ENCODE results near the gene LPCAT1.
"Not testable (repeated sequence)": the region's sequence is repeated elsewhere in the genome, so short reads cannot be mapped to it uniquely, and the experiment has no call there.

Gene LPCAT1

DNA sequence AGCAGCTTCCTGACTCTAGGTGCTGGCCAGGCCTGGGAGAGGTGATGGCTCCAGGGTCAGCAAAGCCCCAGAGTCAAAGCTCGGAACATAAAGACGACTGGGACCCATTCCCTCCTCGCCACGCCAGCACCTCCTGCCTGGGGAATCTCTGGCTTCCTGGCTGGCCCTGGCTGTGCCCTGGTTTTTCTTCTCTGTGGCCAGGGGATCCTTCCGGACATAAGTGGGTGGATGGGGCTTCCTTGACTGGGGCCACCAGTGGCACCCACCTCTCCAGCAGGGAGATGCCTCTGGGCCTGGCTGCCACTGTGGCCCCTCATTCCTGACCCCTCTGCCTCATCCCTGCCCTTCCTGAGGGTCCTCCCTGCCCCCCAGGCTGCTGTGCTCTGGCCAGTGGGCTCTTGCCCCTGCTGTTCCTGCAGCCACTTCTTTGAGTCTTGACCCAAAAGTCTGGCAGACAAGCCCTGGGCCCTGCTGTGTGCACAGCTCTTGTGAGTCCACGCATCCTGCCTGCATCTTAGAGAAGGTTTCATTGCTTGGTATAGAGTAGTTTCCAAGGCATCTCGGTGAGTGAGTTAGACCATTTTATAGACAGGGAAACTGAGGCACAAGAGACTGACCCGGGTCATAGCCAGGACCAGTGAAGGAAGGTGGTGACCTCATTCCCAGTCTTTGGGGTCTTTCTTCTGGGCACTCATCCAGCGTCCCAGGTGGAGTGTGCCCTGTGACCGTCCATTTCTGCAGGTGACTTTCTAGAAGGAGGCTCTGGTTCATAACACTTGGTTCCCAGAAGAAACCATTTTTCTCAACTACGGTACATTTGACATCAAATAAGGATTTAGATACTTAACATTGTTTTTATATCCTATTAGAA is 17.3 kb upstream of the LPCAT1 start:
- DNase-seq: no peak

DNA sequence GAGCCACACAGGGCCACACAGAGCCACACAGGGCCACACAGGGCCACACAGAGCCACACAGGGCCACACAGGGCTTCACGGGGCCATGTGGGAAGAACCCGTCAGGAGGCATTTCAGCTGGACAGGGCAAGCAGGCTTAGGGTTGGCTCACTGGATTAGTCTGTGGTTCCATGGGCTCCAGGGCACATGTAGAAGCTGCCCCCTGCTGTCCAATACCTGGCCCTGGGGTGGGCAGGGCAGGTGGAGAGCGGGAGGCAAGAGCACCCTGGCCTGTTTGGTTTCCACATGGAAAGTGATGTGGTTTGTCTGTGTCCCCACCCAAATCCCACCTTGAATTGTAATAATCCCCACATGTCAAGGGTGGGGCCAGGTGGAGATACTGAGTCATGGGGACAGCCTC is 16.4 kb upstream of the LPCAT1 start:
- DNase-seq: no peak

DNA sequence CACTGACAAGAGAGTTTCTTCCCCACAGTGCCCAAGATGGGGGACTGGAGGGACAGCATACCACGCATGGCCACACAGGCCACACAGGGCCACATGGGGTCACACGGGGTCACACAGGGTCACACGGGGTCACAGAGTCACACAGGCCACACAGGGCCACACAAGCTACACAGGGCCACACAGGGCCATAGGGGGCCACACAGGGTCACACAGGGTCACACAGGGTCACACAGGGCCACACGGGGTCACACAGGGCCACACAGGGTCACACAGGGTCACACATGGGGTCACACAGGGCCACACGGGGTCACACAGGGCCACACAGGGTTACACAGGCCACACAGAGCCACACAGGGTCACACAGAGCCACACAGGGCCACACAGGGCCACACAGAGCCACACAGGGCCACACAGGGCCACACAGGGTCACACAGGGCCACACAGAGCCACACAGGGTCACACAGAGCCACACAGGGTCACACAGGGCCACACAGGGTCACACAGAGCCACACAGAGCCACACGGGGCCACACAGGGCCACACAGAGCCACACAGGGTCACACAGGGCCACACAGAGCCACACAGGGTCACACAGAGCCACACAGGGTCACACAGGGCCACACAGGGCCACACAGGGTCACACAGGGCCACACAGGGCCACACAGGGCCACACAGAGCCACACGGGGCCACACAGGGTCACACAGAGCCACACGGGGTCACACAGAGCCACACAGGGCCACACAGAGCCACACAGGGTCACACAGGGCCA is 15.8 kb upstream of the LPCAT1 start:
- not testable (repeated sequence) for DNase-seq

DNA sequence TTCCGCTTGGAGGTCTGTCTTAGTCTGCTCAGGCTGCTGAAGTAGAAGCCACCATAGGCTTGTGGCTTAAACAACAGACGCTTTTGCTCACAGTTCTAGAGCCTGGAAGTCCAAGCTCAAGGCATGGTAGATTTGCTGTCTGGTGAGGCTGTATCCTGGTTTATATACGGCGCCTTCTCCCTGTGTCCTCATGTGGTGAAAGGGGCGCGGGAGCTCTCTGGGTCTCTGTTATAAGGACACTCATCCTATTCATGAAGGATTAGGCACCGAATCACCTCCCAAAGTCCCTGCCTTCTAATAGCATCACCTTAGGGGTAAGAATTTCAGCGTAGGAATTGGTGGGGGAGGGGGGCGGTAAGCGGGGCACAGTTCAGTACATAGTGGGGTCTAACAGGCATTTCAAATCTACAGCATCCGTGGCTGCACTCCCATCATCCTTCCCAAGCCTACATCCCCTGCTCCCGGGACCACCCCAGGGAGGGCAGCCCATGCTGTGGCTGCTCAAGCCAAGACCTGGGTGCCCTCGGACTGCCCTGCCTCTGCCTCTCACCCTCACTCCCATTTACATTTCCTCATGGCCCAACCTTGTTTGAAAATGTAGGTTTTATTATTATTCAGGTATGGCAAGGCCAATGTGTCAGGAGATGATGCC is 15.1 kb upstream of the LPCAT1 start:
- DNase-seq: no peak

DNA sequence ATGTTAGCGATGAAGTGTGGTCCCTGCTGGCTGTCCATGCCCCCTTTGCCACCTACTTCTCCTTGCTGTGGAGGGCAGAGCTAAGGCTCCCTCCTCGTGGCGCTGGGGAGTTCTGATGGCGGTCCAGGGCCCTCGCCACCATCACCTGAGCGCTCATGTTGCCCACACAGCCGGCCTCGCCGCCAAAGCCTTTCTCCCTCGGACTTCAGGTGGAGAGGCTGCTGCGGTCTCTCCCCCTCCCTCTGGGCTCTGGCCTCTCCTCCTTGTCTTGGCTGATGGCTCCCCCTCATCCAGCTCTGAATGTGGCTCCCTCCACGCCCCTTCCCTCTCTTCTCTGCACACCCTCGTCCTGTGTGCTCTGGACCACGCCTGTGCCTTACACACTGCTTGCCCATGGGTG is 14.5 kb upstream of the LPCAT1 start:
- DNase-seq: no peak

DNA sequence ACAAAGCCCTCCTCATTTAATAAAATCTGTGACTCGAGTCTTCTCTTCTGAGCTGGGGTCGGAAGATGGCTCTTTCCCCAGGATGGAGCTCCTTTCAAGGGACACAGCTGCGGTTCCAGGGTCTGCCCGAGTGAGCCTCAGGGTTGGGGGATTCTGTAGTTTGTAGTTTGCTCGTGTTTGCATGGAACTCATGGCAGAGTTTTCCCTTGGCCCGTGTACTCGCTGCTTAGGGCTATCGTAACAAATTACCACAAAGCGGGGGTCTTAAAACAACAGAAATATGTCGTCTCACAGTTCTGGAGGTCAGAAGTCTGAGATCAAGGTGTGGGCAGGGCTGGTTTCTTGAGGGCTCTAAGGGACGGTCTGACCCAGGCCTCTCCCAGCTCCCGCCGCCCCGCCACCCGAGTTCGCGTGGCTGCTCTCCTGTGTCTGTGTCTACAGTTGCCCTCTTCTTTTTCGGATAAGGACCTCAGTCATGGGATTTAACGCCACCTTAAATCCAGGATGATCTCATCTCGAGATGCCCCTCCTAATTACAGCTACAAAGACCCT is 13.9 kb upstream of the LPCAT1 start:
- DNase-seq: no peak

DNA sequence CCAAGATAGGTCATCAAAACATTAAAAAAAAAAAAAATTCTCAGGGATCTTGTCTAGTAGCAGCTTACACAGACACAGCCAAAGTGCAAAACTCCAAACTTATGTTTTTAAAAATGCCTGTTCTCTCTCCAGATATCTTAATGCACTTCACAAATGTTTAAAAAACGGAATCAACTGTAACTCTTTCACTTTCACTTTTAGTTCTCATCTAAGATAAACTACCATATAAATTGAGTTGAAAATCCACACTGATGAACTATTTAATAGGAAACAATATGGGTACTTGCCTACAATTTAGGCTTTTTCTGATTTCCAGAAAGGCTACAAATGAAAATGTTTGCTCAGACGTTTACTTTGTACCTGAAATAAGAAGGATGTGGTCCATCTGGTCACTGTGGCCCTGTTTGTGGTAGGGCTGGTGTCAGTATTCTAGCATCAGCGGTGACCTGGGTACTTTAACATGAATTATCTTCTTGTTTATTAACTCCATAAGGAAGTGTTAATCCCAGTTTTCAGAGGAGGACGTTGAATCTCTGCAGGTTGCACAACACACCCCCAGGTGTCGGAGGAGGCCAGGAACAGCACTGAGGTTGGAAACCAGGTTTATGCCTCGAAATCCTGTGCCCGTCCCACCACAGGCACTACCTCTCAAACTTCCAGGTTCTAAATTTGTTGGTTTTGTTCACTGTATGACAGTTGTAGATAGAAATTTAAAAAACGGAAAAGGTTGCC is 13.3 kb upstream of the LPCAT1 start:
- no peak for DNase-seq

DNA sequence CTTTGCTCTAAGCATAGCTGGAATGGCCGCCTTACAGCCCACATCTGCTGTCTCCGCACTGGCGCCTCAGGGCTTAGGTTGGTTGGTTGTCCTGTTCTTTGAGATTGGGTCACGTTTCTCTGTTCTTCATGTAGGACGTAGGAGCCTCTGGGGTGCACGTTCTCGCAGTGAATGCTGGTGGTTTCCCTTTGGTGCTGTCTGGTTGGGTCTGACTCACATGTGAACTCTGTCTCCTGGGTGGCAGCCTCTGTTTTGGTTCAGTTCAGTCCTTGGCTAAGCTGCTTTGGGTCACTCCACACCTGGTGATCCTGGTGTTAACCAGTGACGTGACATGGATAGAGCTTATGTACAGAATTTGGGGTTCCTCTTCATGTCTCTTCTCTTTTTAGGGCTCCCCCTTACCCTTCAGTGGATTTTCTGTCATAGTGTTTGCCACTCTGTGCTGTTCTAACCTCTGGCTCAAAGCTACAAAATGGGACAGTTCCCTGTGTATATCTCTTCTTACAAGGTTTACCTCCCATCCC is 12.6 kb upstream of the LPCAT1 start:
- peak; percentile 11 for DNase-seq

DNA sequence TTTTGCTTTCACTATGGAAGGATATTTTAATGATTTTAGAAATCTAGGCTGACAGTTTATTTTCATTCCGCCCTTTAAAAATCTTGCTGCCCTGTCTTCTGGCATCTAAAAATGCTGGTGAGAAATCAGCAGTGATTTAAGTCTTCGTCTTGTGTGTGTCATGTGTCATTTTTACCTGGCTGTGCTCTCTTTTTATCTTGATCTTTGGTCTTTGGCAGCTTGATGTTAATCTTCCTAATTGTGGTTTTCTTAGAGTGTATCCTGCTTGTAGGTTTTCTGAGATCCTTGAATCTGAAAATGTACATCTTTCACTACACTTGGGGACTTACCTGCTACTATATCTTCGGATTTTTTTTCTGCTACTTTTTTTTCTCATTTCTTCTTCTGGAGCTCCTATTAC is 11.9 kb upstream of the LPCAT1 start:
- no peak for DNase-seq

DNA sequence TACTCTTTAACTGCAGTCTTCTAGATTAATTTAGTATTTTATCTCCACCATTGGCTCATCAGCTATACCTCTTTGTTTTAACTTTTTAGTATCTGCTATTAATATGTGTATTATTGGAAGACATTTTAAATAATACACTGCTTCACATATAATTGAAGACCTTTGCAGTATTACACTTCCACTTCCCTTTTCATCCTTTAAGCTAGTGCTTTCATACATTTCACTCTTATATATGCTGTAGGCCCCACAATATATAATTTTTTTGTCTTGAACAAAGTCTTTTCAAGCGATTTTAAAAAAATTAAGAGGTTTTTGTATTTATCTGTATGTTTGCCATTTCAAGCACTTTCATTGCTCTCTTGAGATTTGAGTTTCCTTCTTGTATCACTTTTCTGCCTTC is 8.6 kb upstream of the LPCAT1 start:
- DNase-seq: no peak

DNA sequence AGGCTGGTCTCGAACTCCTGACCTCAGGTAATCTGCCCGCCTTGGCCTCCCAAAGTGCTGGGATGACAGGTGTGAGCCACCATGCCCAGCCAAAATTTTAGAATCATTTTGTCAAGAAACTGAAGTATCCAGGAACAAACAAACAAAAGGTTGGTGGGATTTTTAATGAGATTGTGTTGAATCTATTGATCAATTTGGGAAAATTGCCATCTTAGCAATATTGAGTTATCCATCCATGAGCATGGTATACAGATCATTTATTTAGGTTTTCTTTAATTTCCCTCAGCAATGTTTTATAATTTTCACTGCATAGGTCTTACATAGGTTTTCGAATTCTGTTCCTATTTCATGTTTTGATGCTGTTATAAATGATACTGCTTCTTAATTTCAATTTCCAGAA is 5.7 kb upstream of the LPCAT1 start:
- DNase-seq: no peak

DNA sequence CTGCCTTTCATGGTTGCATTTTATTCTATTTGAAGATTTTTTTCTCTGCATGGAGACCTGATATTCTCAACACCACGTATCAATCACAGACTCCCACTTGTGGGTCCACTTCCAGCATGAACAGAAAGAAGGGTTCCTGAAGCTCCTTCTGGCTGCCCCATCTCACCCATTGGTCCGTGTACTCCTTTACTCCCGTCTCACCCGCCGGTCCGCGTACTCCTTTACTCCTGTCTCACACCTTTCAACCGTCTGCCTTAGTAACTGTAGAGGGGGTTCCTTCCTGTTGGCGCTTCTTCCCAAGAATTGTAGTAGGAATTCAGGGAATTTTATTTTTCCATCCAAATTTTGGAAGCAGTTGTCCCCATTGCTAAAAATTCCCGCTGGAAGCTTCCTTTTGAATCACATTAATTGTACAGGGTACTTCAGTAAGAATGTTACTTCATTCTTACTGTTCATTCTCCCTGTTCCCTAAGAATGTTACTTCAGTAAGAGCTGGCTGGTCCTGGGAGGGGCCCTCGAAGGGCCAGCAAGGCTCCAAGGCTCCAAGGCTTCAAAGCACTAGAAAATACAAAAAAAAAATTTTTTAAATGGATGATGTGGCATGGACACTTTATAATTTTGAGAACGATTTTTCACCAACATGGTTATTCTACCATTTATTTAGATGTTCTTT is 3.9 kb upstream of the LPCAT1 start:
- DNase-seq: no peak

DNA sequence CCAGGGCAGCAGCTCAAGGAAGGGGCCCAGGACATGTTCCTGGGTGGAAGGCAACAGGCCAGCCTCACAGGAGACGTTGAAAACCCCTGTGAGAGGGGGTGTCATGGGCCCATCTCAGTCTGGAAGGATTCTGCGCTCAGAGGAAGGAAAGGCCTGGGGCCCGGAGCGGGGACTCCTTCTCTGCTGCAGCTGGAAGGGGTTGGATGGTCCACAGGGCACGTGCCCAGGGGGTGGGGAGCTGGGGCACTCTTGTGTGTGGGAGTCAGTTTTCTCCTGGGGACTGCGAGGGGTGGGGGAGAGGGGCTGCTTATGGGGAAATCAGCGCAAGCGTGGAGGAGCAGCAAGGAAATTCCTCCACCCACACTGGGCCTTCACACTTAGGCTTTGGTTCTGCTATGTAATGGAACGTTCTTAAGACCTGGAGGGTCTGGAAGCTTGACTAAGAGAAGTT is 2.9 kb upstream of the LPCAT1 start:
- DNase-seq: no peak

DNA sequence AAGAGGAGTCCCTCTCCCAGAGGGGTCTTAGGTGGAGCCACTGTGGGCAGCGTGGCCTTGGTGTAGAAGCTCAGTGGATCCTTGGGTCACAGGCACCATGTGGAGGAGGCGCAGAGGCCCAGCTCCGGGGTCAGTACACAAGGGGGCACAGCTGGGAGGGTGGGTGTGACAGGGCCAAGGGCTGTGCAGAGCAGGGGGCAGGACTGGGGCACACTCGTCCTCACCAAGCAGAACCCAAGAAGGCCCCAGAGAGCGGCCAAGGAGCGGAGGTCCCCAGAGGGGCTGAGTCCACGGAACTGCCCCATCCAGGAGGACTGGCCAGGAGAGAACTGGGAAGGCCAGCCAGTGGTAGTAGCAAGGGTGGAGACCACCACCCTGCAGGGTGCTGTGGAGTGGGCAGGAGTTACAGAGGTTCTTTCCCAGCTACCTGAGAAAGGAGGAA is 2.5 kb upstream of the LPCAT1 start:
- DNase-seq: no peak

DNA sequence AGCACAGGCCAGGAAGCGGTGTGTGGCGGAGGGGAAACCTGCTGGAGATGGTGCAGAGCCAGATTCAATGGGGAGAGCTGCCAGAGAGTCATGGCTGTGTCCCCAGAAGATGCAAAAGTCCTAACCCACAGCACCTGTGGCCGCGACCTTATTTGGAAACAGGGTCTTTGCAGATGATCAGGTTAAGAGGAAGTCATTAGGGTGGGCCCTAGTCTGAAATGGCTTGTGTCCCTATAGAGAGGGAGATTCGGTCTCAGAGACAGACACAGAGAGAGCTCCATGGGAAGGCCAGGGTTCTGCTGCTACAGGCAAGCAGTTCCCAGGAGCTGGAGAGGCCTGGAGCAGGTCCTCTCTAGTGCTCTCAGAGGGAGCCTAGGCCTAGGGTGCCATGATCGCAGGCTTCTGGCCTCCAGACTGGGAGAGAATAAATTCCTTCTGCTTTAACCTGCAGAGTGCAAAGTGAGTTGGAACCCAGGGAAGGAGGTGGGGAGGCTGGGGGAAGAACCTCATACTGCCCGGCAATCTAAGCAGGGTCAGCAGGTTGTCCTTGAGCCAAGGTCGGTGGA is 1.9 kb upstream of the LPCAT1 start:
- DNase-seq: no peak

DNA sequence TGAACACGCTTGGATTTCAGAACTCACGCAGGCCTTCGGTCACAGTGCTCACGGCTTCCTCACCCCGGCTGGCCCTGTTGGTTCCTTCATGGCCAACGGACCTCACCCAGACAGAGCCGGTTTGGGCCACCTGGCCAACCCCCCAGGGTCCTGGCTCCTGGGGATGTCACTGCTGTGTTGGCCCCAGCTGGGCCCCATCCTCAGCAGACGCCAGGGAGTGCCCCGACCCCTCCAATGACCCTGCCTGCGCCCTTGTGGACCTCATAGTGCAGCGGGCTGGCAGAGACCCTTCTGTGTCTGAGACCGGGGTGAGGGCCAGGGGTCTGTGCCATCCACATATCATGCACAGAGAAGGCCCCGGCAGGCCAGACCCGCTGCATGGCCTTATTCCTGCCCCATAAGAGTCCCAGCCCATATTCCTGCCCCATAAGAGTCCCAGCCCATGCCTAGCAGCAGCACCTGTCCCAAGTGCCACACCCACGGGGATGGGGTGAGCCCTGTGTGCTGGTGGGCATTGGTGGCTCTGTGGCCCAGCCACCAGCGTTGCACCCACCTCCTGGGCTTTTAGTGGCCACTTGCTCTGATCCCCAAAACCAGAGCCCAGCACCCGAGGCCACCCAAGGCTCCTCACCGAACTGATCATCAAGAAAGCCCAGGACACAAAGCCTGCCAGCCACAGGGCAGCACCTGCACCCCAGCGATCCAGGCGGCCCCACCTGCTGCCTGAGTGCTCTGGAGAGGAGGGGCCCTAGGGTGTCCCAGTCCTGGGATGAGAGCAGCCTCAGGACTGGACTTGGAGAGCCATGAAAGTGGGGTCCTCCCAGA is 1.3 kb upstream of the LPCAT1 start:
- no peak for DNase-seq

DNA sequence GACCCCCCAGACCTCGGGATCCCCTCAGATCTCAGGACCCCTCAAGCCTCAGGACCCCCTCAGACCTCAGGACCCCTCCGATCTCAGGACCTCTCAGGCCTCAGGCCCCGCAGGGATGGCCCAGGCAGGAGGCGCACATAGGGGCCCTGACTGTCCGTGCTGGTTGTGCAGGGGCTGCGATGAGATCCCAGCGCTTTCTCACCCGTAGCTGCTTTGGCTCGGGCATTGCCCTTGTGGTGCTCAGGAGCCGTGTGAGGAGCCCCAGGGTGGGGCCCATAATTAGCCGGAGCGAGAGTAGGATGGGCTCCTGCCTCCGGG is 680 bp upstream of the LPCAT1 start:
- DNase-seq: no peak

DNA sequence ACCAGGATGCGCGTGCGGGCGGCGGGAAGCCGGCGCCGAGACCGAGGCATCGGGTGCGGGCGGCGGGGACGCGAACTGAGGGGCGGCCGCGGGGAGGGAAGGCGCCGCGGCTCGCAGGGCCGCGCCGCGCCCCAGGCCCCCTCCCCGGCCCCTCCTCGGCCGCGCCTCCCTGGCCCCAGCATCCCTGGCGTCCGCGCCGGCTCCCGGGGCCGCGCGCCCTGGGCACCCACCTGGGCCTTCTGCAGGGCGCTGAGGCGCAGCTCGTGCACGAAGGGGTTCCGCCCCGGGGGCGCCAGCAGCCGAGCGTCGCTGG is 324 bp downstream of the LPCAT1 start:
- DNase-seq: peak; percentile 32

DNA sequence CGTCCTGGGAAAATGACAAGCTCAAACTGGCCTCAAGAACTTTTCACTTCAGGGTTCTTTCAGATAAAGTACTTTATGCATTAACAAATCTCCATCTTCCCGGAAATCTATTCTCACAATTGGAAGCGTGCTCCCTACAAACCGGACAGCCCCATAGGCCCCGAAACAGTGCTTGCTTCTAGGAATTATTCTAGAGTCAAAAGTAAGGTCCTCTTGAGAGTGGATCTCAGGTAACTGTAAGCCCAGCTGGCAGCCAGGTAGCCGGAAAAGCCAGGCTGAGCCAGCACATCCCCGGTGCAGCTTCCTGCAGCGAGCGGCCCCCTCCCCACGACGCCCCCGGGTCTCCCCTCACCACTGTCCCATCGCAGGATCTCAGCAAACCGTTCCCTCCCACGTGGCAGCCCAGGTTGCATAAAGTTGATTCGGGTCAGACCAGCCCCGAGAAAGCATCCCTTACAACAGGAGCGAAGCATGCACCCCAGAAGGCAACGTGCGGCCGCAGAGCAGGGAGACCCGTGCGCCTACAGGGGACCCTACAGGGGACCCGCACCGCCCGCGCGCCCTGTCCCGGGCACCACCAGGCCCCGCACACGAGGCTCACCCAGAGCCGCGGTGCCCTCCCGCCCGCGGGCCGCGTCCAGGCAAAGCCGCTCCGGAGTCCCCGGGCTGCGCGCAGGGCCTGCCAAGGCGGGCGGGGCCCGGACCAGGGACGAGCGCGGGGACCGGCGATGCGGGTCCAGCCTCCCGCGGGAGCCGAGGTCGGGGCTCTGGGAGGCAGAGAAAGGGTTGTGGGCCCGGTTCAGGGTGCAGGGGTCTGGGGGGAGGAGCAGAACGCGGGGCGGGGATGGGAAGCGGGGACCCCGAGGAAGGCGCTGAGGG is 920 bp downstream of the LPCAT1 start:
- DNase-seq: no peak
